GM23338 (cell line): Measurements from ENCODE around the gene SPART. TPM values are rescaled to one million over a fixed set of nuclear protein-coding genes. Genes with fewer than 3 reads are reported as not detected.

Source experiments
- CTCF ChIP-seq, 2 experiments: fragments of 200-600 bp in 1 of 2; sonication (generic) in 1 of 2; conservative IDR thresholded peaks; 2 replicates each; pipeline versions ENCODE4 v1.5.1 to v1.6.1; 2016 to 2017; ENCODE audit warnings: antibody characterized with exemption in 2 of 2, low read depth in 2 of 2, mild to moderate bottlenecking in 2 of 2, moderate library complexity in 1 of 2
- EZH2 ChIP-seq: fragments of 200-600 bp; sonication (generic); IDR thresholded peaks from one replicate; pipeline ENCODE4 v1.8.0; 2017; ENCODE audit warnings: antibody characterized with exemption, mild to moderate bottlenecking, low read depth; ENCODE audit not compliant: unreplicated experiment
- POLR2AphosphoS5 ChIP-seq: IDR thresholded peaks from 2 replicates; pipeline ENCODE4 v1.6.1; 2016; ENCODE audit warnings: antibody characterized with exemption, low read depth
- polyA plus RNA-seq: library from polyadenylated mRNA; unstranded; fragments of >200 nt; fragmentation: Nextera tagmentation; extraction: Ambion mirVana; gene quantifications from 2 replicates; pipeline ENCODE4 v1.2.1, GENCODE V29; 2016
- small RNA-seq: library from RNA; depleted of rRNA; stranded (forward); fragments of <200 nt; gene quantifications from one replicate; pipeline ENCODE3, GENCODE V24; 2014; ENCODE audit warnings: low replicate concordance
- total RNA-seq: library from RNA; depleted of rRNA; stranded (reverse); fragments of >200 nt; shearing (Covaris generic); gene quantifications from 2 replicates; pipeline ENCODE4 v1.2.3, GENCODE V29; 2014; rRNA removed
- TF ChIP-seq, protein P1 (sequence below): IDR thresholded peaks from 2 replicates; pipeline ENCODE4 v1.6.1; 2016; ENCODE audit warnings: antibody characterized with exemption

Gene SPART
- total and polyA plus RNA-seq, 2 experiments from 2014 or later = 109 to 116 TPM

DNA sequence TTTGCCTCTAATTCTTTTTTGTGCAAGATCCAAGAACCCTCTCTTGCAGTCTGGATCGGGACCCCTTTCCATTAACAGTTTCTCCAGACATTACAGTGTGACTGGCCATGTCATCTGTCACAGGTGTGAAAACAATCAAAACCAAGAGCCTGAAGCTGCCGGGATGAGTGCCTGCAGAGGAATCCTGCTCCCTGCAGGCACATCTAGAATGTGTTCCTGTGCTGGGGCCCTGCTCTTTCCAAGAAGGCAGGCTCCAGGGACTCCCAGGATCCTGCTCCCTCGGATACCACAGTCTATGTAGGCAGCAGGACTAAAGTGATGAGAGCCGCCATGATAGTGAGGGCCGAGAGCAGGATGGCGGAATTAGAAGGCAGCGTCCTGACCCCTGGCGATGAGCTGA, 87.4 kb downstream of the SPART start (continued):
- TF ChIP-seq CTCF (conservative IDR thresholded peaks at IDR 0.05; ENCODE audit: low read depth in 2 of 2) (no peak), EZH2 (no peak), POLR2AphosphoS5 (no peak)
- TF ChIP-seq, protein P1, sequence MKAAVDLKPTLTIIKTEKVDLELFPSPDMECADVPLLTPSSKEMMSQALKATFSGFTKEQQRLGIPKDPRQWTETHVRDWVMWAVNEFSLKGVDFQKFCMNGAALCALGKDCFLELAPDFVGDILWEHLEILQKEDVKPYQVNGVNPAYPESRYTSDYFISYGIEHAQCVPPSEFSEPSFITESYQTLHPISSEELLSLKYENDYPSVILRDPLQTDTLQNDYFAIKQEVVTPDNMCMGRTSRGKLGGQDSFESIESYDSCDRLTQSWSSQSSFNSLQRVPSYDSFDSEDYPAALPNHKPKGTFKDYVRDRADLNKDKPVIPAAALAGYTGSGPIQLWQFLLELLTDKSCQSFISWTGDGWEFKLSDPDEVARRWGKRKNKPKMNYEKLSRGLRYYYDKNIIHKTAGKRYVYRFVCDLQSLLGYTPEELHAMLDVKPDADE = no peak

Small RNA genes within 50 kb of the gene (small RNA-seq; reads per million reads assigned to genes)
- not detected for gene RNU6-71P

Other genes starting within 250 kb of the SPART start
- gene DCLK1, start 215.0 kb downstream of the SPART start, total RNA-seq = 57.7 and 62.8 TPM in 2 replicates
- gene DCLK1, start 215.0 kb downstream of the SPART start, polyA plus RNA-seq = 12.2 and 13.1 TPM in 2 replicates
- gene SOHLH2, start 131.8 kb downstream of the SPART start, total RNA-seq = 2.8 and 3.5 TPM in 2 replicates
- gene SOHLH2, start 131.8 kb downstream of the SPART start, polyA plus RNA-seq = 1.1 and 1.8 TPM in 2 replicates
- 48.5 and 57.1 TPM in 2 replicates for gene CCDC169, start 48.6 kb downstream of the SPART start, total RNA-seq
- 44.5 and 61.2 TPM in 2 replicates for gene CCDC169, start 48.6 kb downstream of the SPART start, polyA plus RNA-seq
- 7.4 and 8.1 TPM in 2 replicates for gene CCNA1, start 86.1 kb upstream of the SPART start, total RNA-seq
- 3.8 and 5.6 TPM in 2 replicates for gene CCNA1, start 86.1 kb upstream of the SPART start, polyA plus RNA-seq